GM06990 (cell line): ENCODE data around the gene VPS35.

Source experiments
- DNase-seq: peaks from one replicate; pipeline ENCODE4 v3.0.0-alpha.2; 2011; ENCODE audit not compliant: insufficient read length; ENCODE audit errors: extremely low read depth
- H3K27me3 ChIP-seq: replicated peaks from 2 replicates; pipeline ENCODE4 v1.6.0; 2011; ENCODE audit warnings: low read length; ENCODE audit not compliant: control insufficient read depth, insufficient read depth
- H3K36me3 ChIP-seq: 2 replicates; pipeline ENCODE4 v1.5.1; 2011; ENCODE audit warnings: low read length; ENCODE audit not compliant: control insufficient read depth, insufficient read depth
- H3K4me3 ChIP-seq: replicated peaks from 2 replicates; pipeline ENCODE4 v1.5.1; 2011; ENCODE audit warnings: low read depth, mild to moderate bottlenecking, control low read depth, low read length
- CTCF ChIP-seq: IDR thresholded peaks from 2 replicates; pipeline ENCODE4 v1.5.1; 2011; ENCODE audit warnings: low read length, control low read depth, mild to moderate bottlenecking, inconsistent platforms; ENCODE audit not compliant: insufficient read depth, poor library complexity, severe bottlenecking

Gene VPS35

GRCh38 chr16:46717692-46718091, 28.7 kb upstream of the VPS35 start:
- no peak for TF ChIP-seq CTCF
- no peak overlapping the region for H3K4me3 ChIP-seq
- H3K27me3 ChIP-seq: no peaks in the 10 kb centered on the region
- DNase-seq: no peak
- H3K36me3 ChIP-seq: no peaks in the 10 kb centered on the region

DNA sequence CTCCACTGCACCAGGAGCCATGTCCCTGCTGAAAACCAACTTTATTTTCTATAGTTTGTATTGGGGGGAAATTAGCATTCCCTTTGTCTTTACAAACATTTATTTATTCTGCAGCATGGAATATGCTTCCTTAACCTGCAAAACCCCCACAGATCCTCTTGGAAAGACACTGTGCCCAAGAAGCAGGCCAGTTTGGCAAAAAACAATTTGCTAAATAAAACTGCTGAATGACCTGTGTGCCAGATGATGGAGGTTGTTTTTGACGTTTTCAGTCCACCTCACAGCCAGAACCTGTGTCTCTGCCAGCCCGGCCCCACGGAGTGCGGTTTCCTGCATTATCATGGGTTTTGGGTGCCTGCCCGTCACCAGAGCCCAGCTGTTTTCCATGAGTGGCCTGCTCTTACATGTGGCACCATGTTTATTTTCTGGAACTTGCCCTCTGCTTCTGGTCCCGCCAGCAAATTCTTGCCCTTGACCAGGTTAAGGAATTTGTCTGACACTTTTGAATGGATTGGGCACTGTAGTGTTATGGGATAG, 26.9 kb upstream of the VPS35 start:
- Histone ChIP-seq H3K27me3 (no peaks in the 10 kb centered on the region), H3K4me3 (no peak overlapping the region), H3K36me3 (no peaks in the 10 kb centered on the region)
- TF ChIP-seq CTCF: no peak
- DNase-seq: no peak

DNA sequence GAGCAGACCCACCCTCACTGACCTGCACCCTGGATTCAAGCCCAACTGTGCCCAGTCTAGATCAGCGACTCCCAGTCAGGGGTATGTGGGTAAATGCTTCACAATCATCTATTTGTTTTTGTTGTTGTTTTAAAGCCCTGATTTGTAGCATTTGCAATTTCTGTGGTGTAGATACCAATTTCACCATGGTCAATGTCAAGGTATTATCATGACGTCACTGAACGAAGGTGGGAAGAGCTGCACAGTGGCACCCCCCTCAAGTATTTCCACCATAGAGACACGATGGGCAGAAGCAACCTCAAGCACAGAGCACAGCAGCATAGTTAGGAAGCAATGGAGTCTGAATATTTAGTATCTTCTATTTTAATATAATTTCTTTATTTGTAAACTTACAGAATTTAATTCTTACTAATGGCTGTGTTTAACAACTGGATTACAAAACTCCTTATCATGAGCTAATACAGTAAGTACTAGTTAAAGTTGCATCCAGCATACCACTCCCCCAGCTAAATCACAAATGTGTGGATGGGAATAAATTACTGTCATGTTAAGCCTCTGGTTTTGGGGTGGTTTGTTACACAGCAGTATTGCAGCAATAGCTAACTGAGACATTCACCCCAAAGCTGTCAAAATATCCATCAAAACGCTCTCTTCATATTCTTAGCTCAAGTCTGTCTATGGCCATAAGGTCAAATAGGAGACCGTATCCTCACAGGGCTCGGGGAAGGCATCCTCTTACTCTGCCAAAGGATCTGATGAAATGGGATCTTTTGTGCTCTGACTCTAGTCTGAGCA, 26.0 kb upstream of the VPS35 start:
- H3K4me3 ChIP-seq: no peak overlapping the region
- H3K27me3 ChIP-seq: no peaks in the 10 kb centered on the region
- H3K36me3 ChIP-seq: no peaks in the 10 kb centered on the region
- DNase-seq: no peak
- TF ChIP-seq CTCF: no peak

GRCh38 chr16:46713634-46714033, 24.7 kb upstream of the VPS35 start:
- DNase-seq: no peak
- Histone ChIP-seq H3K36me3 (no peaks in the 10 kb centered on the region), H3K4me3 (no peak overlapping the region), H3K27me3 (no peaks in the 10 kb centered on the region)
- no peak for TF ChIP-seq CTCF

DNA sequence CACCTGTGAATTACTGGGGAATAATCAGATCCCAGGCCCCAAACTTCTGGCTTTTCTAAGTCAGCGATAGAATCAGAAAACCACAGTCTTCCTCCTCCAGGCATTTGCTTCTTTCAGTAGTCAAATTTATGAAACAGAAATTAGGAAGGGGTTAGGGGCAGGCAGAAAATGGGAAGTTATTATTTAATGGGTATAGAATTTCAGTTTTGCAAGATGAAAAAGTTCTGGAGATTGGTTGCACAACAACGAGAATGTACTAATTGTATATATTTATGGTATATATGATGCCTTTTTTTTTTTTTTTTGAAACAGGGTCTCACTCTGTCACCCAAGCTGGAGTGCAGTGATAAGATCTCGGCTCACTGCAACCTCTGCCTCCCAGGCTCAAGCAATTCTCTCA, 23.9 kb upstream of the VPS35 start:
- no peak overlapping the region for H3K4me3 ChIP-seq
- TF ChIP-seq CTCF: no peak

More for the DNA sequence above, 23.9 kb upstream of the VPS35 start:
- Histone ChIP-seq H3K36me3 (no peaks in the 10 kb centered on the region), H3K27me3 (no peaks in the 10 kb centered on the region)
- DNase-seq: no peak
